PC-9 (cell line): ENCODE measurements around the gene AQP2.

Source experiments
- EZH2 ChIP-seq: fragments of 200-600 bp; sonication (generic); IDR thresholded peaks from 2 replicates; pipeline ENCODE4 v1.8.0; 2017; ENCODE audit warnings: antibody characterized with exemption, low read depth
- TF ChIP-seq, protein P1 (sequence below): fragments of 200-600 bp; sonication (generic); conservative IDR thresholded peaks from 2 replicates; pipeline ENCODE4 v1.6.1; 2017; ENCODE audit warnings: mixed run types, antibody characterized with exemption, mild to moderate bottlenecking, moderate library complexity

DNA sequence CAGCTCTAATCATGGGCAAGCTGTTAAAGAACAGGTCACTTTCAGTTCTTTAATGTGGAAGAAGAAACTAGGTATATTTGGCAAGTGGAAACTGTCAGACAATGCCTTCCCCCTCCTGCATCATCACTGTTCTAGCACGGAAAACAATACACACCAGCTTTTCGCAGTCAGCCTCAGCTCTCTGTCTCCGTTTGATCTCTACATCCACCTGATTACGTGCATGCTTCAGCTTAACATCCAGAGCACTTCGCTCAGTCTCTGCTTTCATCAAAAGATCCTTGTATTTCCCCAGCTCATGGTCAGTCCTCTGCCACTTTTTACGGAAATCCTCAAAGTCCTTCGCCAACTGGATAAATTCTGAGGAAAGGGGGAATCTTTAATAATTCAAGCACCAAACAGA lies 55.7 kb downstream of the AQP2 start:
- TF ChIP-seq, protein P1, sequence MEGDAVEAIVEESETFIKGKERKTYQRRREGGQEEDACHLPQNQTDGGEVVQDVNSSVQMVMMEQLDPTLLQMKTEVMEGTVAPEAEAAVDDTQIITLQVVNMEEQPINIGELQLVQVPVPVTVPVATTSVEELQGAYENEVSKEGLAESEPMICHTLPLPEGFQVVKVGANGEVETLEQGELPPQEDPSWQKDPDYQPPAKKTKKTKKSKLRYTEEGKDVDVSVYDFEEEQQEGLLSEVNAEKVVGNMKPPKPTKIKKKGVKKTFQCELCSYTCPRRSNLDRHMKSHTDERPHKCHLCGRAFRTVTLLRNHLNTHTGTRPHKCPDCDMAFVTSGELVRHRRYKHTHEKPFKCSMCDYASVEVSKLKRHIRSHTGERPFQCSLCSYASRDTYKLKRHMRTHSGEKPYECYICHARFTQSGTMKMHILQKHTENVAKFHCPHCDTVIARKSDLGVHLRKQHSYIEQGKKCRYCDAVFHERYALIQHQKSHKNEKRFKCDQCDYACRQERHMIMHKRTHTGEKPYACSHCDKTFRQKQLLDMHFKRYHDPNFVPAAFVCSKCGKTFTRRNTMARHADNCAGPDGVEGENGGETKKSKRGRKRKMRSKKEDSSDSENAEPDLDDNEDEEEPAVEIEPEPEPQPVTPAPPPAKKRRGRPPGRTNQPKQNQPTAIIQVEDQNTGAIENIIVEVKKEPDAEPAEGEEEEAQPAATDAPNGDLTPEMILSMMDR = no peak
- TF ChIP-seq EZH2 = no peak
